WI38 (cell line): Measurements from ENCODE around the gene UQCR11.

ENCODE experiments used
- H3K4me3 ChIP-seq: 2 replicates; pipeline ENCODE4 v1.5.1; 2011; ENCODE audit warnings: low read depth, mild to moderate bottlenecking, control low read depth, low read length
- TF ChIP-seq, protein P1 (sequence below): IDR thresholded peaks from 2 replicates; pipeline ENCODE4 v1.5.1; 2012; ENCODE audit warnings: low read depth, mild to moderate bottlenecking, control low read depth, low read length

Gene UQCR11

GRCh38 chr19:1554968-1555367 lies 50.3 kb downstream of the UQCR11 start:
- H3K4me3 ChIP-seq, result no peak overlapping the region
- TF ChIP-seq, protein P1, sequence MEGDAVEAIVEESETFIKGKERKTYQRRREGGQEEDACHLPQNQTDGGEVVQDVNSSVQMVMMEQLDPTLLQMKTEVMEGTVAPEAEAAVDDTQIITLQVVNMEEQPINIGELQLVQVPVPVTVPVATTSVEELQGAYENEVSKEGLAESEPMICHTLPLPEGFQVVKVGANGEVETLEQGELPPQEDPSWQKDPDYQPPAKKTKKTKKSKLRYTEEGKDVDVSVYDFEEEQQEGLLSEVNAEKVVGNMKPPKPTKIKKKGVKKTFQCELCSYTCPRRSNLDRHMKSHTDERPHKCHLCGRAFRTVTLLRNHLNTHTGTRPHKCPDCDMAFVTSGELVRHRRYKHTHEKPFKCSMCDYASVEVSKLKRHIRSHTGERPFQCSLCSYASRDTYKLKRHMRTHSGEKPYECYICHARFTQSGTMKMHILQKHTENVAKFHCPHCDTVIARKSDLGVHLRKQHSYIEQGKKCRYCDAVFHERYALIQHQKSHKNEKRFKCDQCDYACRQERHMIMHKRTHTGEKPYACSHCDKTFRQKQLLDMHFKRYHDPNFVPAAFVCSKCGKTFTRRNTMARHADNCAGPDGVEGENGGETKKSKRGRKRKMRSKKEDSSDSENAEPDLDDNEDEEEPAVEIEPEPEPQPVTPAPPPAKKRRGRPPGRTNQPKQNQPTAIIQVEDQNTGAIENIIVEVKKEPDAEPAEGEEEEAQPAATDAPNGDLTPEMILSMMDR, result no peak

DNA sequence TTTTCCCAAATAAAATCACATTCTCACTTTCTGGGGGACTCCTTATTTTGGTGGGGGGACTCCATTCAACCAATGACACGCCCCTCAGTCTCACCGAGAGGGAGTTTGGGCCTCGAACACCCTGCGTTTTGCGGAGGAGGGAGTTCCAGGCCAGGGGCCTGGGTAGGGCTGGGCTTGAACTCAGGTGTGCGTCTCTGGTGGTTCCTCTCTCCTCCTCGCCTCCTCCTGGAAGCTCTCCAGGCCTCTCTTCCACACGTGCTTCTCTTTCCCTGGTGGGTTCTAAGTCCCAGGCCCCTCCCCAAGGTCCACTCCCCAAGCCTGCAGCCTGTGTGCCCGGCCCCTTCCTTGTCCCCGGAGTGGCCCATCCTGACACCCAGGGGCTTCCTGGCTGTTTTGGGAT lies 51.8 kb downstream of the UQCR11 start:
- no peak overlapping the region for H3K4me3 ChIP-seq
- TF ChIP-seq, protein P1, result no peak

DNA sequence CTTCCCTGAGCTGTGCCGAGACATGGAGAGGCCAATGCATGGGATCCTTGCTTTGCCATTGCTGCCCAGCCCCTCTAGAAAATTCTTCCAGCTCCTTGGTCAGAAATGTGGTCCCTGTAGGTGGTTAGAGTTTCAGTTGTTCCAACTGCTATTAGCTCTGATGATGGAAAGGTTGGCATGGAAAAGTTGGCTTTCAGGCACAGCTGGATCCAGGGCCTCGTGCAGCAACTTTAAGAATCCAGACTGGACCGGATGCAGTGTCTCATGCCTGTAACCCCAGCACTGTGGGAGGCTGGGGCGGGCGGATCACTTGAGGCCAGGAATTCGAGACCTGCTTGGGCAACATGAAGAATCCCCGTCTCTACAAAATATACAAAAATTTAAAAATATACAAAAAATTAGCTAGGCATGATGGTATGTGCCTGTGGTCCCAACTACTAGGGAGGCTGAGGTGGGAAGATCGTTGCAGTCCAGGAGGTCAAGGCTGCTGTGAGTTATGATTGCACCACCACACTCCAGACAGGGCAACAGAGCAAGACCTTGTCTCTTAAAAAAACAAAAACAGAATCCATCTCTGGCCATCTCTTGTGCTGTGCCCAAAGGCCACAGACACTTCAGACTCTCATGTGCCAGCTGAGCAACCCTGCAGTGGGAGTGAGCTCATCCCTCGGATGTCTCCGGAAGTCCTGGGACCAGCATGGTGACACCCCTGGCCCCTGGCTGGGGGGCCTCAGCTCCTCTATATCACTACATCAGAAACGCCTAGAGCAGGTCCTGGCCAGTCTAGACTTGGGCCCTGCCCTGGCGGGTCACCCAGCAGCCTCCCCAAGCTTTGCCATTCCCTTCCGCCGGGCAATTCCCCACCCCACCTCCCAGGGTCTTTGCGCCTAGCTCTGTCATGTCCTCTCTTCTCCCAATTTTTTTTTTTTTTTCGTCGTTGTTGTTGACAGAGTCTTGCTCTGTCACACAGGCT lies 53.9 kb downstream of the UQCR11 start:
- H3K4me3 ChIP-seq, result no peak overlapping the region
- TF ChIP-seq, protein P1, result no peak

GRCh38 chr19:1549332-1549945 lies 55.8 kb downstream of the UQCR11 start:
- TF ChIP-seq, protein P1, result no peak
- no peak overlapping the region for H3K4me3 ChIP-seq
